Activated CD8-positive, alpha-beta memory T cell treated with anti-CD3 and anti-CD28 coated beads, Interleukin-2, amount 50 U/mL, for 24 hours (primary cell): ENCODE measurements around the gene SRGAP3.
A peak's percentile ranks its signal among the peaks of the same experiment; 100 is the strongest.
"Not testable (repeated sequence)": the region's sequence is repeated elsewhere in the genome, so short reads cannot be mapped to it uniquely, and the experiment has no call there.

Experiments used
- DNase-seq: peaks from one replicate; pipeline ENCODE4 v3.0.0-alpha.2; 2020; ENCODE audit errors: extremely low read depth

SRGAP3 gene

GRCh38 chr3:9249273-9250192 is at the start of gene SRGAP3:
Gene SRGAP3, minus strand, starts transcription at chr3:9249646. Its CDS starts 695 bp downstream, at chr3:9248951.
- peak; percentile 53 for DNase-seq

GRCh38 chr3:9298236-9298635 is 48.8 kb upstream of the SRGAP3 start:
- no peak for DNase-seq

GRCh38 chr3:9296241-9296640 is 46.8 kb upstream of the SRGAP3 start:
- no peak for DNase-seq

GRCh38 chr3:9295007-9295406 is 45.6 kb upstream of the SRGAP3 start:
- DNase-seq, result no peak

- not testable (repeated sequence) for DNase-seq
Observed at GRCh38 chr3:9293953-9294352, 44.5 kb upstream of the SRGAP3 start.

GRCh38 chr3:9293076-9293475 is 43.6 kb upstream of the SRGAP3 start:
- DNase-seq, result no peak

GRCh38 chr3:9292516-9292915 is 43.1 kb upstream of the SRGAP3 start:
- DNase-seq, result no peak

GRCh38 chr3:9291821-9292410 is 42.5 kb upstream of the SRGAP3 start:
- DNase-seq, result no peak

GRCh38 chr3:9290566-9290965 is 41.1 kb upstream of the SRGAP3 start:
- DNase-seq, result no peak

GRCh38 chr3:9281533-9281932 is 32.1 kb upstream of the SRGAP3 start:
- not testable (repeated sequence) for DNase-seq

- no peak for DNase-seq
Observed at GRCh38 chr3:9280451-9281219, 31.2 kb upstream of the SRGAP3 start.

GRCh38 chr3:9279966-9280365 is 30.5 kb upstream of the SRGAP3 start:
- no peak for DNase-seq

GRCh38 chr3:9278498-9278897 is 29.1 kb upstream of the SRGAP3 start:
- DNase-seq, result no peak

- no peak for DNase-seq
Observed at GRCh38 chr3:9278085-9278484, 28.6 kb upstream of the SRGAP3 start.

- DNase-seq, result no peak
Observed at GRCh38 chr3:9276761-9277370, 27.4 kb upstream of the SRGAP3 start.

- DNase-seq, result no peak
Observed at GRCh38 chr3:9271903-9272302, 22.5 kb upstream of the SRGAP3 start.

GRCh38 chr3:9270704-9271103 is 21.3 kb upstream of the SRGAP3 start:
- no peak for DNase-seq

- DNase-seq, result no peak
Observed at GRCh38 chr3:9266716-9267115, 17.3 kb upstream of the SRGAP3 start.

- DNase-seq, result no peak
Observed at GRCh38 chr3:9260305-9260704, 10.9 kb upstream of the SRGAP3 start.

GRCh38 chr3:9257092-9257491 is 7.6 kb upstream of the SRGAP3 start:
- DNase-seq, result no peak

GRCh38 chr3:9255976-9256375 is 6.5 kb upstream of the SRGAP3 start:
- DNase-seq, result no peak

- no peak for DNase-seq
Observed at GRCh38 chr3:9254764-9255163, 5.3 kb upstream of the SRGAP3 start.
